HG03064 (cell line): ENCODE measurements around the gene IRX5.
A peak's percentile ranks its signal among the peaks of the same experiment; 100 is the strongest.

Experiments
- ATAC-seq: cut with Tn5 transposase; IDR thresholded peaks from one replicate; pipeline ENCODE4 v1.9.1; 2021; ENCODE audit warnings: low read depth; ENCODE audit not compliant: unreplicated experiment

The IRX5 gene

GRCh38 chr16:54929090-54930004 lies 1.3 kb upstream of the IRX5 start:
- ATAC-seq = peak; percentile 91

DNA sequence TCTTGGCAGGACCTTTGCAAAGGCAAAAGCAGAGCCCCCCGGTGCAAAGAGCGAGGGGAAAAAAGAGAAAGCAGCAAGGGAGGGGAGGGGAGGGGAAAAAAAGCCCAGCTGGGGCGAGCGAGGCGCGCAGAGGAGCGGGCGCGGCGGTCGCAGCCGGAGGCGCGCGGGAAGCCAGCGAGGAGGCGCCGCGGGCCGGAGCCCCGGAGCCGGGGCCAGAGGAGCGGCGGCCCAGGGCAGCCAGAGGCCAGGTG lies 129 bp downstream of the IRX5 start:
- ATAC-seq = no peak

- ATAC-seq = no peak
Measured at GRCh38 chr16:54931120-54932014, 702 bp downstream of the IRX5 start.

DNA sequence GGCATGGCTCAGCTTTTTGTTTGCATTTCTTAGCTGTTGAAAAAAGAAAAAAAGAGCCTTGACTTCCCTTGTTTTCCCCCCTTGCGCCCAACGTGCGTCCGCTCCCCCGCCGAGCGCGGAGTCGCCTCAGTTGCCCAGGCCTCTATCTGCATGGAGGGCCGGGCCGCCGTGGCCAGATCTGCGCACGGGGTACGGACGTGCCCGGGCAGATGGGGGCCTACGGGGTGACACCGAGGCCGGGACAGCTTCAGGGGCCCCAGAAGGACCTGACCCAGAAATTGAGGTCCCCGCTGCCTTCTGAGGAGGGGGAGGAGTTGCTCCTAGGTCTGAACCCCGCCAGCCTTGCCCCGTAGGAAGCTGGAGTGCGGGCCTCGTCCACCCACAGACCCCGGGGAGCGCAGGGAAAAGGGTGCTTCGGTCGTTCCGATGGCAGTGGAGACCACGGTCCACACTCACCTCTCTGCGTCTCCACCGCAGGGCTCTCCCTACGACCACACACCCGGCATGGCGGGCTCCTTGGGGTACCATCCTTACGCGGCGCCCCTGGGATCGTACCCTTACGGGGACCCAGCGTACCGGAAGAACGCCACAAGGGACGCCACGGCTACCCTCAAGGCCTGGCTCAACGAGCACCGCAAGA lies 1.5 kb downstream of the IRX5 start:
- ATAC-seq = no peak

DNA sequence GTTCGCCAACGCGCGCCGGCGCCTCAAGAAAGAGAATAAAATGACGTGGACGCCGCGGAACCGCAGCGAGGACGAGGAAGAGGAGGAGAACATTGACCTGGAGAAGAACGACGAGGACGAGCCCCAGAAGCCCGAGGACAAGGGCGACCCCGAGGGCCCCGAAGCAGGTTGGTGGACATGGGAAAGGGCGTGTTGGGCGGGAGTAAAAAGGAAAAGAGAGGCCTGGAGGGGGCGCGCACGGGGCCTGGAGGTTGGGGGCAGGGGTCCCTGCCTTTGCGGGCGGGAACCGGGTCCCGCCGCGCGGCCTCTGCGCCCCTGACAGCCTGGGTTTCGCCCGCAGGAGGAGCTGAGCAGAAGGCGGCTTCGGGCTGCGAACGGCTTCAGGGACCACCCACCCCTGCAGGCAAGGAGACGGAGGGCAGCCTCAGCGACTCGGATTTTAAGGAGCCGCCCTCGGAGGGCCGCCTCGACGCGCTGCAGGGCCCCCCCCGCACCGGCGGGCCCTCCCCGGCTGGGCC lies 2.1 kb downstream of the IRX5 start:
- ATAC-seq = no peak

DNA sequence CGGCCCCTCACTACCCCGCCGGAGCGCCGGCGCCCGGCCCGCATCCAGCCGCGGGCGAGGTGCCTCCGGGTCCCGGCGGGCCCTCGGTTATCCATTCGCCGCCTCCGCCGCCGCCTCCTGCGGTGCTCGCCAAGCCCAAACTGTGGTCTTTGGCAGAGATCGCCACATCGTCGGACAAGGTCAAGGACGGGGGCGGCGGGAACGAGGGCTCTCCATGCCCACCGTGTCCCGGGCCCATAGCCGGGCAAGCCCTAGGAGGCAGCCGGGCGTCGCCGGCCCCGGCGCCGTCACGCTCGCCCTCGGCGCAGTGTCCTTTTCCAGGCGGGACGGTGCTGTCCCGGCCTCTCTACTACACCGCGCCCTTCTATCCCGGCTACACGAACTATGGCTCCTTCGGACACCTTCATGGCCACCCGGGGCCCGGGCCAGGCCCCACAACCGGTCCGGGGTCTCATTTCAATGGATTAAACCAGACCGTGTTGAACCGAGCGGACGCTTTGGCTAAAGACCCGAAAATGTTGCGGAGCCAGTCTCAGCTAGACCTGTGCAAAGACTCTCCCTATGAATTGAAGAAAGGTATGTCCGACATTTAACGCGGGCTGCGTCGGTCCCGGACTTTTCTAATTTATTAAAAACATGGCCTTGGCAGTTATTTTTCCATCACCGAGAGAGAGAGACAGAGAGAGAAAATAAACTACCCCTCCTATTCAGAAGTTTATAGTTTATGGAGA lies 2.8 kb downstream of the IRX5 start:
- ATAC-seq = no peak

- ATAC-seq = no peak
Measured at GRCh38 chr16:54934481-54935265, 4.0 kb downstream of the IRX5 start.

DNA sequence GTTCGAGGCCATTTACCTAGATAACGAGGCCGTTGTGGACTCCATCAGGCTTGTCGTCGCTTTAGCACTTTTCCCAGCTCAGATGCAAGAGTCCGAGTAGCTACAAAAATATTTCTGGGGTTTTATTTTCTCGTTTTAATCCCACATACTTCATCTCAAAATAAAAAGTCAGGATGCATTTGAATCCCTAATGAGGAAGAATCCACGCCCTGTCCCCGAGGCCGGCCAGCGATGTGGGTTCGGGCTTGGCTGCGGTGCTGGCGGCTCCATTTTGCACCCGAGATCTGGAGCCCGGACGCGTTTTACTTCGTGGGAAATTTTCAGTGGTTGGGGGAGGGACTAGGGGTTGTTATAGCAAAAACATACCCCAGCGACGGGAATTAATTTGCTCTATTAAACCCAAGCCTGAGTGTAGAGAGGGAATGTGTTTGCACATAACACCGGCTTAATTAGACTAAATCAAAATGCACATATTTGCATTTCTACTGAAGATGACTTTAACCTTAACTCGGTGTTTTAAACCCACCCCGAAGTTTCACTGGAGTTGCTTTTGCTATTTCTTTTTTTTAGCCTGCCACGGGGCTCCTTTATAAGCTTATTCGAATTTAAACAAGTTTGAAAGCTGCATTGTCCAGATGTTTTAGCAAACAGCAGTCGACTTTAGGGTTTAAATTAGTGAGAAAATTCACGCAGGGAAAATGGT lies 4.8 kb downstream of the IRX5 start:
- no peak for ATAC-seq

GRCh38 chr16:54936201-54936978 lies 5.7 kb downstream of the IRX5 start:
- no peak for ATAC-seq

- ATAC-seq = no peak
Measured at GRCh38 chr16:54936979-54937670, 6.5 kb downstream of the IRX5 start.

DNA sequence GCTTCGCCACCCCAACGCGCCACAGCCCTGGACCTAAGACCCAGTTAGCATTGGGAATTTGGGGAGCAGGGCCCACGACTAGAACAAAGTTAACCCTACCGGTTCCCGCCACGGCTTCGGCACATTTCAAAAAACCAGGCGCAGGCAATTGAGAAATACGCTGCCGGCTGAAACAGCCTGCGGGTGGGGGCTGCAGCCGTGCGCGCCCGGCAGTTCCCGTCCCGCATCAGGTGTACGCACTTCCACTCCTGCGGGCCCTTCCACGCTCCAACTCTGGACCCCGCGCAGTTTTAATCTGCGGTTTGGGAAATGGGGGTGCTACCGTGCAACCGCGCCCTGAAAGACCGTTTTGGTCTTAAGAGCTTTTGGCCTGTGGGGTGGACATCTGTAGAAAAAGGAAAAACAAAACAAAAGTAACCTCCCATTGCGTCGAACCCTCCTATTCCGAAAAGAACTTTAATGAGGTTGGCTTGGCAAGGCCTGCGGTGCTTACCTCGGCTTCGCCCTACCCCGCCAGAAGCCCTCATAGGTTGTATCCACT lies 7.1 kb downstream of the IRX5 start:
- ATAC-seq = no peak

GRCh38 chr16:54938212-54939028 lies 7.8 kb downstream of the IRX5 start:
- no peak for ATAC-seq

DNA sequence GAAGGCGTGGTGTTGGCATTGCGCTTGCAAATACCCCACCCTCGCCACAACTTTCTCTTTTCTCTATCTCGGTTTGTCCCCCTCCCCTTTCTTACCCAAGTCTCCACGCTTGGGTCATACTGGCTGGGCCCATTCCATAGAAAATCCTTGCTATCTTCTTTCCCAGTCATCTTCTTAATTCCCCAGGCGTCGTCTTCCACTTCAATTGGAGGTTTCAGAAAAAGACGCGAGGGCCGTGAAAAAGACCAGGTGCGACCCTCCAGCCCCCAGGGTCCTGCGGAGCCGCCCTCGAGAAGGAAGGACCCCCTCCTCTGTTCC lies 8.3 kb downstream of the IRX5 start:
- no peak for ATAC-seq

- no peak for ATAC-seq
Measured at GRCh38 chr16:54939510-54940278, 9.0 kb downstream of the IRX5 start.

GRCh38 chr16:54940279-54940604 lies 9.6 kb downstream of the IRX5 start:
- no peak for ATAC-seq

DNA sequence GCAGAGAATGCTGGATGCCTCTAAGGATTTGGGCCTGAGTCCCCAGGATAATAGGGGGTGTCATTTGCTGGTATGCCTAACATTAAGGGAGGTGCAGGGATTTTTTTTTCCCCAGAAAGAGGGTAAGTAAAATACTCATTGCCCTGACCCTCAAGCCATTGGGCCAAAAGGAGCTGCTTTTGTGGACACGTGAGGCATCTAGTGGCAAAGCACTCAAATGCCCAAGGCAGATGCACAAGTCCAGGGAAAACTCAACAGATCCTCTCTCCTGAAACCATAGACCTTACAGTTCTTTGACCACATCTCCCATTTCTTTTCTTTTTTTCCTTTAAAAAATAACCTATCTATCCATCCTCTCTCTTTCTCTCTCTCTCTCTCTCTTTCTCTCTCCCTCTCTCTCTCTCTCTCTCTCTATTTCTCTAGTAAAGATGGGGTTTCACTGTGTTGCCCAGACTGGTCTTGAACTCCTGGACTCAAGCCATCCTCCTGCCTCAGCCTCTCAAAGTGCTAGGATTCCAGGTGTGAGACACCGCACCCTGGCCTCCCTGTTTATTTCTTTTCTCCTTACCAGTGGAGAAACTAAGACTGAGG lies 11.8 kb downstream of the IRX5 start:
- ATAC-seq = no peak
